Camera-type eye (tissue), 1 donor: Measurements from ENCODE around the gene NETO1. TPM values are rescaled to one million over a fixed set of nuclear protein-coding genes. Genes with fewer than 3 reads are reported as not detected.

Experiments used
- total RNA-seq: library from RNA; depleted of rRNA; stranded (reverse); fragments of >200 nt; gene quantifications from one replicate; pipeline ENCODE4 v1.2.3, GENCODE V29; 2014

Gene NETO1
- 49.0 TPM for total RNA-seq

GRCh38 chr18:72867746-72868584, at the start of gene NETO1:
Gene NETO1 (minus strand): TSS chr18:72867987. CDS start chr18:72867291, 696 bp downstream.

